Kidney tubule cell (primary cell): ENCODE data around the gene SPTBN5.
A peak's percentile ranks its signal among the peaks of the same experiment; 100 is the strongest.

Experiments
- DNase-seq: peaks from one replicate; pipeline ENCODE4 v3.0.0-alpha.2; 2018; ENCODE audit warnings: low spot score

Gene SPTBN5

GRCh38 chr15:41926185-41927056 lies 32.6 kb upstream of the SPTBN5 start:
- DNase-seq: peak; percentile 35

- no peak for DNase-seq
These were observed 31.3 kb upstream of the SPTBN5 start for GRCh38 chr15:41925086-41925608.

- no peak for DNase-seq
These were observed 29.6 kb upstream of the SPTBN5 start for GRCh38 chr15:41923401-41923997.

GRCh38 chr15:41922353-41922752 lies 28.5 kb upstream of the SPTBN5 start:
- DNase-seq: peak; percentile 25

- no peak for DNase-seq
These were observed 27.8 kb upstream of the SPTBN5 start for GRCh38 chr15:41921639-41922038.

- DNase-seq: no peak
These were observed 27.3 kb upstream of the SPTBN5 start for GRCh38 chr15:41921167-41921566.

GRCh38 chr15:41919954-41920538 lies 26.2 kb upstream of the SPTBN5 start:
- no peak for DNase-seq

- no peak for DNase-seq
These were observed 25.5 kb upstream of the SPTBN5 start for GRCh38 chr15:41919201-41919820.

- no peak for DNase-seq
These were observed 24.8 kb upstream of the SPTBN5 start for GRCh38 chr15:41918506-41919126.

GRCh38 chr15:41917767-41918430 lies 24.0 kb upstream of the SPTBN5 start:
- DNase-seq: peak; percentile 82

- DNase-seq: no peak
These were observed 21.6 kb upstream of the SPTBN5 start for GRCh38 chr15:41915255-41915994.

GRCh38 chr15:41914411-41914810 lies 20.6 kb upstream of the SPTBN5 start:
- no peak for DNase-seq

GRCh38 chr15:41913256-41913655 lies 19.4 kb upstream of the SPTBN5 start:
- no peak for DNase-seq

GRCh38 chr15:41911691-41912345 lies 18.0 kb upstream of the SPTBN5 start:
- DNase-seq: no peak

- DNase-seq: no peak
These were observed 15.0 kb upstream of the SPTBN5 start for GRCh38 chr15:41908736-41909461.

- no peak for DNase-seq
These were observed 13.3 kb upstream of the SPTBN5 start for GRCh38 chr15:41907141-41907540.

GRCh38 chr15:41906608-41907007 lies 12.8 kb upstream of the SPTBN5 start:
- DNase-seq: no peak

GRCh38 chr15:41905036-41905793 lies 11.4 kb upstream of the SPTBN5 start:
- no peak for DNase-seq

- DNase-seq: peak; percentile 66
These were observed 10.7 kb upstream of the SPTBN5 start for GRCh38 chr15:41904541-41905005.
